Measurements from ENCODE around the gene CADM1. TPM values are rescaled to one million over a fixed set of nuclear protein-coding genes. Genes with fewer than 3 reads are reported as not detected.

Gene CADM1
- total and polyA plus RNA-seq, 2 donors (not counting 3 experiments of a cell fraction or from before 2014, with no cell fraction given): 0.52 to 2.6 TPM

- no peak overlapping the region for H3K4me3 ChIP-seq (replicated peaks in 1 of 3; ENCODE audit: insufficient read depth in 1 of 3, low read depth in 1 of 3, low read length in 3 of 3)
- BruUV-seq (replicated peaks): no TSS peak
- dilution Hi-C loops (cut with MboI; ENCODE audit: extremely low pct_ligation_motif_present, low sequenced_read_pairs): no loop called here
- H2AFZ ChIP-seq (ENCODE audit: low read depth, low read length): no peak overlapping the region
- no peak overlapping the region for H3K27ac ChIP-seq (ENCODE audit: insufficient read depth, low read depth, low read length)
- no peaks in the 10 kb centered on the region for H3K4me1 ChIP-seq (ENCODE audit: control insufficient read depth, extremely low read depth, insufficient read depth, low read length)
- no peak overlapping the region for H3K4me2 ChIP-seq (ENCODE audit: insufficient read depth, low read length)
- no peaks in the 10 kb centered on the region for H3K79me2 ChIP-seq (ENCODE audit: control insufficient read depth, insufficient read depth, low read length)
- ChIA-PET CTCF (no interaction called here), POLR2A (no interaction called here)
- no peaks in the 10 kb centered on the region for H3K27me3 ChIP-seq (ENCODE audit: control insufficient read depth in 2 of 2, insufficient read depth in 2 of 2, low read length in 2 of 2)
- no peak overlapping the region for H3K9ac ChIP-seq (replicated peaks; ENCODE audit: extremely low read depth, insufficient read depth, low read length)
- no peaks in the 10 kb centered on the region for H4K20me1 ChIP-seq (replicated peaks; ENCODE audit: control insufficient read depth, extremely low read depth, insufficient read depth, low read length)
- H3K9me3 ChIP-seq (replicated peaks; ENCODE audit: control insufficient read depth, insufficient read depth, low read length): no peaks in the 10 kb centered on the region
- FAIRE-seq (no peak), DNase-seq (ENCODE audit: low read depth, low spot score) (no peak)
- TF ChIP-seq JUN (IDR thresholded peaks at IDR 0.05; ENCODE audit: borderline replicate concordance, insufficient read depth, insufficient read length, low read depth) (no peak), MYC (IDR thresholded peaks at IDR 0.05; ENCODE audit: low read depth, low read length) (no peak), FOS (IDR thresholded peaks at IDR 0.05; ENCODE audit: borderline replicate concordance, insufficient read depth, low read length) (no peak), GATA2 (IDR thresholded peaks at IDR 0.05; ENCODE audit: insufficient read depth, insufficient read length, low read depth, low read length) (no peak), MAX (IDR thresholded peaks at IDR 0.05; ENCODE audit: insufficient read depth, insufficient read length) (no peak), POLR2AphosphoS5 (IDR thresholded peaks at IDR 0.05; ENCODE audit: insufficient read depth, low read depth, low read length) (no peak), EZH2 (IDR thresholded peaks at IDR 0.05; ENCODE audit: borderline replicate concordance, low read depth, low read length, severe bottlenecking) (no peak), POLR2A (IDR thresholded peaks at IDR 0.05; ENCODE audit: low read depth, low read length) (no peak), CTCF (IDR thresholded peaks at IDR 0.05; ENCODE audit: extremely low read depth in 1 of 2, insufficient read depth in 1 of 2, low read depth in 1 of 2, low read length in 2 of 2) (no peak)
- intact Hi-C loops (cut with micrococcal nuclease): no loop called here
- H3K9me1 ChIP-seq (replicated peaks; ENCODE audit: control insufficient read depth, extremely low read depth, insufficient read depth, low read length): no peaks in the 10 kb centered on the region
- H3K36me3 ChIP-seq (ENCODE audit: control insufficient read depth in 2 of 2, extremely low read depth in 1 of 2, insufficient read depth in 2 of 2, low read length in 2 of 2): no peaks in the 10 kb centered on the region
These were observed 376.0 kb downstream of the CADM1 start for GRCh38 chr11:115128226-115128625.
